Measurements from ENCODE around the gene CYP2C8. TPM values are rescaled to one million over a fixed set of nuclear protein-coding genes. Genes with fewer than 3 reads are reported as not detected.

Gene CYP2C8
- 0.26 TPM in 1 of 2 replicates, not detected in the other for total RNA-seq (2021)
- long read RNA-seq = 0 reads

DNA sequence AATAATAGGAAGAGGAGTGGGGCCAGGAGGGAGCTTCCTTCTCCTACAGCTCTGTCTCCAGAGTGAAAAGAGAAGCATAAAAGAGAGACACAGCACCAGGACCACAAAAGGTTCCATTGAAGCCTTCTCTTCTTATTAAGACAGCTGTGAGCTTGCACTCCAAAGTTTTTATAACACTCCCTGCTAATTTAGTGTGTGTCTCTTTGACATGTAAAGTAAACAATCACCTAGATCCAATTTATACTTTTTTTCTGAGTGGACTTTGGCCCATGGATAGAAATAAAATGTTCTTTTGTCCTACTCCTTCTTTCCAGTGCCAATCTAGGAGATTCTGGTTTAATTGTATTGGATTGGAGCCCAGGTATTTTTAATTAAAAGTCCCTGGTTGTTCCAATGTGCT, at the start of gene CYP2C8:
CYP2C8 (minus strand) TSS at position 212 of the 400 bp plus-strand sequence; CDS start at position 117, 95 bp downstream.
- Histone ChIP-seq H3K9ac (ENCODE audit: extremely low read depth, insufficient read length, low read length) (no peak within 1 kb of the TSS), H2AFZ (ENCODE audit: low read length) (no peak within 1 kb of the TSS), H4K8ac (replicated peaks; ENCODE audit: insufficient read length, low read depth, low read length) (no peak within 1 kb of the TSS), H2BK12ac (ENCODE audit: insufficient read length, low read depth, low read length) (no peak within 1 kb of the TSS), H2BK20ac (ENCODE audit: low read depth, low read length, poor library complexity, severe bottlenecking) (no peak within 1 kb of the TSS), H3K4ac (ENCODE audit: low read depth, low read length) (no peak within 1 kb of the TSS), H3K14ac (ENCODE audit: insufficient read depth, low read length) (no peak within 1 kb of the TSS), H2BK5ac (ENCODE audit: insufficient read length, low read length) (no peak within 1 kb of the TSS), H2BK120ac (ENCODE audit: low read depth, low read length, poor library complexity, severe bottlenecking) (no peak within 1 kb of the TSS), H2AK5ac (ENCODE audit: insufficient read length, low read length) (no peak within 1 kb of the TSS), H3T11ph (ENCODE audit: low read length) (no peak within 1 kb of the TSS), H3K18ac (ENCODE audit: insufficient read length, low read depth, low read length) (no peak within 1 kb of the TSS), H3K23me2 (ENCODE audit: insufficient read length, low read depth, low read length, poor library complexity, severe bottlenecking) (no peaks in the 10 kb centered on the region), H4K5ac (ENCODE audit: insufficient read length, low read depth, low read length) (no peak within 1 kb of the TSS), H2BK15ac (ENCODE audit: low read depth, low read length) (no peak within 1 kb of the TSS), H3K79me1 (ENCODE audit: insufficient read depth, low read depth, low read length, poor library complexity, severe bottlenecking) (no peaks in the 10 kb centered on the region), H3K9me3 (ENCODE audit: control insufficient read depth, low read depth, low read length) (no peaks in the 10 kb centered on the region), H4K91ac (ENCODE audit: insufficient read length, low read depth, low read length) (no peak within 1 kb of the TSS), H3K4me2 (ENCODE audit: insufficient read depth, insufficient read length, low read length) (no peak within 1 kb of the TSS), H3K27me3 (ENCODE audit: insufficient read depth, low read length) (no peaks in the 10 kb centered on the region), H3K56ac (ENCODE audit: insufficient read length, low read depth, low read length) (no peak within 1 kb of the TSS), H3K79me2 (ENCODE audit: insufficient read depth, low read length) (no peaks in the 10 kb centered on the region), H3K4me1 (ENCODE audit: insufficient read depth, low read length) (no peaks in the 10 kb centered on the region), H3K27ac (ENCODE audit: insufficient read length, low read depth, low read length) (no peak within 1 kb of the TSS), H3K23ac (ENCODE audit: insufficient read length, low read depth, low read length) (no peak within 1 kb of the TSS), H4K20me1 (ENCODE audit: control insufficient read depth, insufficient read depth, insufficient read length) (no peaks in the 10 kb centered on the region)
- Mint-ChIP-seq H3K4me1 (no peaks in the 10 kb centered on the region), H3K4me3 (no peak within 1 kb of the TSS), H3K27ac (no peak within 1 kb of the TSS), H3K9me3 (peaks cover 8 to 20% of the 10 kb centered on the region in 2 experiments), H3K27me3 (ENCODE audit: low read depth) (no peaks in the 10 kb centered on the region), H3K36me3 (ENCODE audit: insufficient read depth in 1 of 3, low read depth in 3 of 3) (peaks cover 4 to 11% (median 4%) of the 10 kb centered on the region in 3 experiments; a peak in 4 of 7 replicates)
- TF ChIP-seq, protein P1, sequence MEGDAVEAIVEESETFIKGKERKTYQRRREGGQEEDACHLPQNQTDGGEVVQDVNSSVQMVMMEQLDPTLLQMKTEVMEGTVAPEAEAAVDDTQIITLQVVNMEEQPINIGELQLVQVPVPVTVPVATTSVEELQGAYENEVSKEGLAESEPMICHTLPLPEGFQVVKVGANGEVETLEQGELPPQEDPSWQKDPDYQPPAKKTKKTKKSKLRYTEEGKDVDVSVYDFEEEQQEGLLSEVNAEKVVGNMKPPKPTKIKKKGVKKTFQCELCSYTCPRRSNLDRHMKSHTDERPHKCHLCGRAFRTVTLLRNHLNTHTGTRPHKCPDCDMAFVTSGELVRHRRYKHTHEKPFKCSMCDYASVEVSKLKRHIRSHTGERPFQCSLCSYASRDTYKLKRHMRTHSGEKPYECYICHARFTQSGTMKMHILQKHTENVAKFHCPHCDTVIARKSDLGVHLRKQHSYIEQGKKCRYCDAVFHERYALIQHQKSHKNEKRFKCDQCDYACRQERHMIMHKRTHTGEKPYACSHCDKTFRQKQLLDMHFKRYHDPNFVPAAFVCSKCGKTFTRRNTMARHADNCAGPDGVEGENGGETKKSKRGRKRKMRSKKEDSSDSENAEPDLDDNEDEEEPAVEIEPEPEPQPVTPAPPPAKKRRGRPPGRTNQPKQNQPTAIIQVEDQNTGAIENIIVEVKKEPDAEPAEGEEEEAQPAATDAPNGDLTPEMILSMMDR (conservative IDR thresholded peaks at IDR 0.05) = no peak
- DNase-seq = no peak

Measured in H9 (cell line).